KG1 (cell line): ENCODE measurements around the gene APRT.

Source experiments
- DNase-seq: peaks from one replicate; lab custom pipeline; 2025; lab: John Stamatoyannopoulos, UW

Gene APRT

GRCh38 chr16:88807626-88808453 lies 3.9 kb downstream of the APRT start:
- no peak for DNase-seq

GRCh38 chr16:88807142-88807625 lies 4.5 kb downstream of the APRT start:
- DNase-seq = no peak

GRCh38 chr16:88806491-88807111 lies 5.1 kb downstream of the APRT start:
- no peak for DNase-seq

- DNase-seq = no peak
Observed at GRCh38 chr16:88805887-88806393, 5.8 kb downstream of the APRT start.

- no peak for DNase-seq
Observed at GRCh38 chr16:88805340-88805715, 6.4 kb downstream of the APRT start.

GRCh38 chr16:88804552-88805339 lies 7.0 kb downstream of the APRT start:
- no peak for DNase-seq

GRCh38 chr16:88804173-88804551 lies 7.6 kb downstream of the APRT start:
- DNase-seq = no peak

GRCh38 chr16:88803264-88803987 lies 8.3 kb downstream of the APRT start, which contains the start of gene CDT1:
Gene CDT1 (plus strand): TSS chr16:88803789. CDS start chr16:88803832, 43 bp downstream.
- DNase-seq = peak; percentile 65

- DNase-seq = no peak
Observed at GRCh38 chr16:88800277-88800592, 11.5 kb downstream of the APRT start.

- peak; percentile 64 for DNase-seq
Observed at GRCh38 chr16:88799569-88800276, 12.0 kb downstream of the APRT start.

- no peak for DNase-seq
Observed at GRCh38 chr16:88798772-88799455, 12.8 kb downstream of the APRT start.

- no peak for DNase-seq
Observed at GRCh38 chr16:88798073-88798472, 13.7 kb downstream of the APRT start.

GRCh38 chr16:88796278-88796677 lies 15.4 kb downstream of the APRT start:
- no peak for DNase-seq

- DNase-seq = no peak
Observed at GRCh38 chr16:88793251-88793954, 18.3 kb downstream of the APRT start.

- no peak for DNase-seq
Observed at GRCh38 chr16:88792668-88793250, 19.0 kb downstream of the APRT start.

- DNase-seq = no peak
Observed at GRCh38 chr16:88792078-88792550, 19.6 kb downstream of the APRT start.

GRCh38 chr16:88790312-88791211 lies 21.2 kb downstream of the APRT start:
- peak; percentile 75 for DNase-seq

- no peak for DNase-seq
Observed at GRCh38 chr16:88789594-88789993, 22.1 kb downstream of the APRT start.
